GM18498 (cell line): ENCODE measurements around the gene FAM9C.
A peak's percentile ranks its signal among the peaks of the same experiment; 100 is the strongest.

Experiments
- ATAC-seq: cut with Tn5 transposase; IDR thresholded peaks from one replicate; pipeline ENCODE4 v1.9.1; 2021; ENCODE audit warnings: mild to moderate bottlenecking, moderate library complexity; ENCODE audit not compliant: unreplicated experiment

Gene FAM9C

DNA sequence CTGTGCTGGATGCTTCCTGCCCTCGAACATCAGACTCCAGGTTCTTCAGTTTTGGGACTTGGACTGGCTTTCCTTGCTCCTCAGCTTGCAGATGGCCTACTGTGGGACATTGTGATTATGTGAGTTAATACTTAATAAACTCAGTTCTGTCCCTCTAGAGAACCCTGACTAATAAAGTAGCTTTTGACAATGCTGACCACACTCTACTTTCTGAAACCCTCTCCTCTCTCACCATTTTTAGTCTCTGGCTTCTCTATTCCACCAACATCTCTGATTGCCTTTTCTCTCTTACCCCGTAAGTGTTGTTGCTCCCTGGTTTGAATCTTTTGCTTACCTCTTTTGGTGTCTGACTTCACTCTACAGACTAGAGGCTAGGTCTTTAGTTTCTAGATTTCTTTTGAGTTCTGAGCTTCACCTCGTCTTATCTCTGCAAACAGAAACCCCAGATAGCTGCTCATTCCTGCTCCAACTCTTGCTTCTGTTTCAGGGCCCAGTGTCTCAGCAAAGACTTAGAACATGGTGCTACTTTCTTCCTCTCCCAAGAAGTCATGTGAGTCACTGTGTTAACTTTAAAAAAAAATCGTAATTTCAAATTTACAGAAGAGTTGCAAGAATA, 58.1 kb downstream of the FAM9C start:
- ATAC-seq: peak; percentile 60
